Activated CD4-positive, alpha-beta T cell treated with anti-CD3 and anti-CD28 coated beads, Interleukin-2, amount 50 U/mL, for 4 hours (primary cell): ENCODE data around the gene FYB1.
A peak's percentile ranks its signal among the peaks of the same experiment; 100 is the strongest.
"Not testable (repeated sequence)": the region's sequence is repeated elsewhere in the genome, so short reads cannot be mapped to it uniquely, and the experiment has no call there.

Experiments used
- DNase-seq, 2 experiments: peaks; one replicate each; pipeline ENCODE4 v3.0.0-alpha.2; 2020

The FYB1 gene

DNA sequence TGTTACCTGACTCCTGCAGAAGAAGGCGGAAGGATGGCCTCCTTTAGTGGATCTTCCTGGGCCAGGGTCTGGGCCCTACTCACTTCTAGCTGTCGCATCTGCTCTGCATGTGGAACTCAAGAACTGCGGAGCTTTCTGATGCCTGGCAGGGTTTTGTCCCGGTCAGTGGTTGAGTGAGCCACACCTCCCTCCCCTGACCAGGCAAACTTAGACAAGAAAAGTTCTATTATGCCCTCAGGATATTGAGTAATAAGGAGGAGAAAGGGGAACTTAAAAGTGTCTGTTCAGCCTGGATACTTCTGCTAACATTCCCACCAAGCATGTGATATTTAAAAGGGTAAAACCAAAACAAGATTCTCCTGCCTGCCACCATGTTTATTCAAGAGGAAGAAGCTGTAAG lies at the start of gene FYB1:
FYB1 (minus strand) TSS at position 127 of the 400 bp plus-strand sequence. CDS start 16,603 bp downstream, outside the sequence.
- DNase-seq, result no peak

GRCh38 chr5:39267186-39267585 lies 47.8 kb upstream of the FYB1 start:
- DNase-seq, result no peak

- no peak for DNase-seq
Measured at GRCh38 chr5:39266442-39266841, 47.1 kb upstream of the FYB1 start.

GRCh38 chr5:39264528-39264927 lies 45.2 kb upstream of the FYB1 start:
- DNase-seq, result no peak

DNA sequence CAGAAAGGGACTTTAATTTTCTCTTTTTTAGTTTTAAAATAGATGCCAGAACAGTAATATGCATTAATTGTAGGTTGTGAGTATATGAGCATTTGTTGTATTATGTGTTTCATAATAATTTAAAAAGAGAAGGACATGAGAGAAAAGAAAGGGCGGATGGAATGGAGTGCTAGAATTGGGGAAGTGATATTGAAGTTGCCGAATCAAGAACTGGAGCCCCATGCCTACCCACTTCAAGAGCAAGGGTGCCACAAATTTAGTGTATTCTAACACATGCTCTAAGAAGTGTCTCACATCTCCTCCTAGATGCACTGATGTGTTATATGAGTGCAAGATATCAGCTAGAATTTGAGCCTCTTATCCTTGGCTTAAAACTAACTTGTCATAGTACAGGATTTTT lies 43.6 kb upstream of the FYB1 start:
- no peak for DNase-seq

- DNase-seq, result no peak
Measured at GRCh38 chr5:39260095-39260494, 40.7 kb upstream of the FYB1 start.

DNA sequence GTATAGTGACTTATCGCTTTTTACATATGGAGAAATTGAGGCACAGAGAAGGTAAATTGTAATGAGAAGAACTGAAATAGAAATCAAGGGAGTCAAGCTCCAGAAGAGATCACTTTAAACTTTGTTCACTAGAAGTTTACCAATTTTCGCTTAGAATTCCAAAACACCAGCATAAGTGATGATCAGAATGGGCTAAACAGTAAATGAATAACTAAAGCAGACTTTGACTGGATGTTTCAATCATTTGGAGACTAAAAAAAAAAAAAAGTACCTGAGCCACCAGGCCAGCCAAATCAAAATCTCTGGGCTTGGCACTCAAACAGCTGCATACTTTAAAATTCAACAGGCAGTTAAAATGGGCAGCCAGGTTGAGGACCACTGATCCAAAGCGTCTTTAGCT lies 38.2 kb upstream of the FYB1 start:
- no peak for DNase-seq

- no peak for DNase-seq
Measured at GRCh38 chr5:39256477-39257235, 37.3 kb upstream of the FYB1 start.

GRCh38 chr5:39255406-39255805 lies 36.0 kb upstream of the FYB1 start:
- no peak for DNase-seq

DNA sequence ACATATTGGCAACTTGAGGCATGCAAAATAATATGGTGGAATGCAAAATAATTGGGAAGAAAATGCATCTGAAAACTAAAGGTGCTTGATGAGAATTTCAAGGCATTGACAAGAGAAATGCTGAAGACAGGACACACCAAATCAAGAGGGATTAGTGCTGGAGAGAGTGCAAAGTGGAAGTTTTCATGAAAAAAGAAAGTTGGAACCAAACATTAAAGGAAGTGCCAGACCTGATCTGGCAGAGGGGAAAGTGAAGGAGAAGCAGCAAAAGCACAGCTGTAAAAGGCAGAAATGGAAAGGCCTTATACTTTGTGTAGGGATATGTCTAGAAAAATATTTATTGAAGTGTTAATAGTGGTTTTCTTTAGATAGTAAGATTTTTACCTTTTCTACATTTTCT lies 35.3 kb upstream of the FYB1 start:
- DNase-seq, result no peak

DNA sequence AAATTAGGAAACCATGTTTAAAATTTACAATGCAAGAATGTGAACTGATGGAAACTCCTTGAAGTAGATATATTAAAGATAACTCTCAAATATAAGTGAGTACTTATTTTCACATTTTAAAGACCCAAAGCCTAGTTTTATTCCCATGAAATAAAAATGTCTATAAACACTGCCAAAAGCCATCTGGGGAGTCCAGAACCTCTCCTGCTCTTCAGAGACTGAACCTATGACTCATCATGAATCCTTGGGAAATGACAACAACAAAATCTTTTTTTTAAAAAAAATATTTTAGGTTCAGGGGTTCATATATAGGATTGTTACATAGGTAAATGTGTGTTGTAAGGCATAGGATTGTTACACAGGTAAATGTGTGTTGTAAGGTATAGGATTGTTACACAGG lies 33.8 kb upstream of the FYB1 start:
- no peak for DNase-seq

- no peak for DNase-seq
Measured at GRCh38 chr5:39249564-39250274, 30.4 kb upstream of the FYB1 start.

DNA sequence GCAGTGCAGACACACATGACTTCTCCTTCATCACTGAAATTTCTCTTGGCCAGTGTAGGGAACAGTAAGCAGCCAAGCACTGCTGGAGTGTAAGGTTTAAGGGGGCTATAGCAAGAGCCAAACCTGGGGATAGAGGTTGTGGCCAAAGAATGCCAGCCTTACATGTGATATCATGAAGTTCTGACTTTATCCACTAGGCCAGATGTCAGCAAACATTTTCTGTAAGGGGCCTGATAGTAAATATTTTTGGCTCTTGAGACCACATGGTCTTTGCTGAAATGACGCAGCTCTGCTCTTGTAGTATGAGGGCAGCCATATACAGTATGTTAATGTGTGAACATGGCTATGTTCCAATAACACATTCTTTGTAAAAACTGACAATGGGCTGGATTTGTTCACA lies 29.7 kb upstream of the FYB1 start:
- no peak for DNase-seq

DNA sequence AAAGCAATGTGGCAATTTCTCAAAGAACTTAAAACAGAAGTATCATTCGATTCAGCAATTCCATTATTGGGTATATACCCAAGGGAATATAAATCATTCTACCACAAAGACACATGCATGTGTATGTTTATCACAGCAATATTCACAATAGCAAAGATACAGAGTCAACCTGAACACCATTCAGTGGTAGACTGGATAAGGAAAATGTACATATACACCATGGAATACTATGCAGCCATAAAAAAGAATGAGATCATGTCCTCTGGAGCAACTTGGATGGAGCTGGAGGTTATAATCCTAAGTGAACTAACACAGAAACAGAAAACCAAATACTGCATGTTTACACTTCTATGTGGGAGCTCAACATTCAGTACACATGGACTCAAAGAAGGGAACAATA lies 21.4 kb upstream of the FYB1 start:
- no peak for DNase-seq

- DNase-seq, result no peak
Measured at GRCh38 chr5:39238366-39239105, 19.2 kb upstream of the FYB1 start.

DNA sequence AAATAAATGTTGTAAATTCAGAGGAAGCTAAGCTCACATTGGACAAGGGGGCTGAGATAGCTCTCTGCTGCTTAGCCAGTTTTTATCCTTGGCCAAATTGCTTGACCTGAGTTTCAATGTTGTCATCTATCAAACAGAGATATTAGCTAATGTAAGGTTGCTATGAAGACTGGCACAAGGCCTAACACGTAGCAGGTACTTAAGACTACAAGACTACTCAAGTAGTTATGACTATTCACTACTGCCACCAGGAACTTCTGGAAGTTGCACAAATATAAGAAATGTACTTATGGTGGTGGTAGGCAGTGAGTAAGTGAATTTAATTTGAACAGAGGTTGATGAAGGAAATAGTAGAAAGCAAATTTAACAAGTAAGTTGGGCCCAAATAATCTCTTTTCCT lies 17.4 kb upstream of the FYB1 start:
- DNase-seq, result no peak

DNA sequence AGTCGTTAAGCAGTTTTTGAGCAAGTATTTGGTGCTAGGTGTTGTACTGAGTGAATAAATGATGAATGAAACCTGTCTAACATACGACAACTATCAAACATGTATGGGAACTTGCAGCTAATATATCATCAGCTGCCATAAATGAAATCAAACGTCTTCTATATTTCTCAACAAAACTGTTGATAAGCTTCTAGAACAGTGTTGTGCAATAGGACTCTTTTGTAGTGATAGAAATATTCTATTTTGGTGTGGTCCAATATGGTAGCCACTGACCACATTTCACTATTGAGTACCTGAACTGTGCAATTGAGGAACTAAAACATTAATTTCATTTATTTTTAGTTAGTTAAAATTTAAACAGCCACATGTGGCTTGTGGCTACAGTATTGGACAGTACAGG lies 16.3 kb upstream of the FYB1 start:
- no peak for DNase-seq

- DNase-seq, result not testable (repeated sequence)
Measured at GRCh38 chr5:39234494-39234893, 15.1 kb upstream of the FYB1 start.

GRCh38 chr5:39233783-39234182 lies 14.4 kb upstream of the FYB1 start:
- no peak for DNase-seq

DNA sequence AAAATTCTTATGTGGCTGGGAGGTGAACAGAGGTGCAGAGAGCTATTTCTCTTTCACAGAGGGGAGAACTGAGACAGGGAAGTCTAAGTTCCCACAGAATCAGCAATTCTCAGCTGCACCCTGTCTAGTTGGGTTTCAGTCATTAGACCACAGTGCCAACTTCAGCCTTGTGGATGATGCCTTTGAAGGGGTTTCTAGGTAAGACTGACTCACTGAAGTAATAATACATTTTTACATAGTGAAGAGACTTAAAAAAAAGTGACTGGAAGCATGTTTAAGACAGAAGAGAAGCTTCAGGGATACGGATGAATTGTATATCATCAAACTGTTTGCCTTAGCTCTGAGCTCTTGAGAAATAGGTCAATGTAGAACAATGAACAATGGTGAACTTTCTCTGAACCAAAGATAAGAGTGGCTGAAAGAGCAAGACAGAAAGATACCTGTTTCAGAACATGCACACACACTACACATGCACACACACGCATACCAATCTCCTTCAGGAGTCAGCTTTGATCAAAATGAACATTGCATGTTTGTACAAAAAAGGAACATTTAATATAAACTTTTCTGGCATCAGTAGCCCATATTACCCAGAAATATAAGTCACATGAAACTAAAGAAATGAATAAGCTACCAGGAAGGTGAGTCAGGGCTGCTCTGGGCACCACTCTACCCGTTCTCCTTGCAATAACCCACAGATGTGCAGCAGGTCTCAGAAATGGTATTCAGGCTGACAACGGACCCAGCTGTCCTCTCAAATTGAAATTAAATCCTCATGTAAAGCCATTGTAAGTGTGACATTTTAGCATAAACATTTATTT lies 12.6 kb upstream of the FYB1 start:
- peak in 1 of 2 experiments; percentile 36 for DNase-seq

GRCh38 chr5:39228596-39228995 lies 9.2 kb upstream of the FYB1 start:
- no peak for DNase-seq

DNA sequence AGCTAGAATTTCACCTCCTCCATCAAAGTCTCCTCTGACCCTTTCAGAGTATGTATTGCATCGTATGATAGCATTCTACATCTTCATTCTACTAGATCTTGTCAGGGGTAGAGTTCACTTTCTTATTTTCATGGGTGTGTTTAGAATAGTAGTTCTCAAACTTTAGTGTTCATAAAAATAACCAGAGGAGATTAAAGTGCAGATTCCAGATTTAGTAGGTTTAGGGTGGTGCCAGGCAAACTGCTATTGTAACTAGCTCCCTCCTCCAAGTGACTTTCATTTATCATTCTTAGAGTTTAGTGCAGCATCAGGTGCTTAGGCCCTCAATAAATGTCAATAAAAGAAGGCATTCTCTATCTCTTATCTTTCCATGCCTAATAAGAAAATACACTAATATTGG lies 7.2 kb upstream of the FYB1 start:
- DNase-seq, result no peak

- DNase-seq, result no peak
Measured at GRCh38 chr5:39226100-39226451, 6.7 kb upstream of the FYB1 start.
